Adrenal gland (tissue), 5 donors: ENCODE measurements around the gene BOD1L1.

Experiments
- POLR2A ChIP-seq, 2 donors: fragments of 450-650 bp; IDR thresholded peaks; one replicate each; pipeline ENCODE4 v1.6.1; 2017; ENCODE audit warnings: antibody characterized with exemption in 2 of 2, mild to moderate bottlenecking in 2 of 2, moderate library complexity in 1 of 2
- TF ChIP-seq, protein P1 (sequence below), 6 experiments: fragments of 450-650 bp in 4 of 6; fragments of 200-600 bp in 2 of 6; sonication (generic) in 1 of 6; IDR thresholded peaks; 1 replicate in 5 of 6; 2 replicates in 1 of 6; pipeline versions ENCODE4 v1.5.1 to v1.8.0; 2016 to 2021; ENCODE audit warnings: antibody characterized with exemption in 6 of 6, mild to moderate bottlenecking in 2 of 6, moderate library complexity in 1 of 6
- donor health status: DM: no; HTN: no; CAD: no.

DNA sequence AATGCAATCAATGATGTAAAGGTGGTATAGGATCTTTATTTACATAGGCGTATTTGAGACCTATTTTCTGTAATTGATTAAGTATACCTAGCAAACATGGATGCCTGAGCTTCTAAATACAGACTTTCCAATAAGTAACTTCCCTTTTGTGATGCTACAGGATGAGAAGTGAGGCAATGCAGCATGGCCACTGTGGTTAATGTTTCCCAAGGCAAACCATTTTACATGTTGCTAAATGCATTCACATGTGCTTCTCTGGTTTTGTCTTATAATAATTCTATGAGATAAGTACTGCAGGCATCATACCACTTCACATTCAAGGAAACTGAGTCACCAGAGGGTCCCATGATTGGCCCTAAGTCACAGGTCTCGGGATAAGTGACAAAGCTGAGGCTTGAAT, 47.5 kb downstream of the BOD1L1 start:
- TF ChIP-seq, protein P1, sequence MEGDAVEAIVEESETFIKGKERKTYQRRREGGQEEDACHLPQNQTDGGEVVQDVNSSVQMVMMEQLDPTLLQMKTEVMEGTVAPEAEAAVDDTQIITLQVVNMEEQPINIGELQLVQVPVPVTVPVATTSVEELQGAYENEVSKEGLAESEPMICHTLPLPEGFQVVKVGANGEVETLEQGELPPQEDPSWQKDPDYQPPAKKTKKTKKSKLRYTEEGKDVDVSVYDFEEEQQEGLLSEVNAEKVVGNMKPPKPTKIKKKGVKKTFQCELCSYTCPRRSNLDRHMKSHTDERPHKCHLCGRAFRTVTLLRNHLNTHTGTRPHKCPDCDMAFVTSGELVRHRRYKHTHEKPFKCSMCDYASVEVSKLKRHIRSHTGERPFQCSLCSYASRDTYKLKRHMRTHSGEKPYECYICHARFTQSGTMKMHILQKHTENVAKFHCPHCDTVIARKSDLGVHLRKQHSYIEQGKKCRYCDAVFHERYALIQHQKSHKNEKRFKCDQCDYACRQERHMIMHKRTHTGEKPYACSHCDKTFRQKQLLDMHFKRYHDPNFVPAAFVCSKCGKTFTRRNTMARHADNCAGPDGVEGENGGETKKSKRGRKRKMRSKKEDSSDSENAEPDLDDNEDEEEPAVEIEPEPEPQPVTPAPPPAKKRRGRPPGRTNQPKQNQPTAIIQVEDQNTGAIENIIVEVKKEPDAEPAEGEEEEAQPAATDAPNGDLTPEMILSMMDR (IDR thresholded peaks at IDR 0.05): no peak
- no peak for TF ChIP-seq POLR2A (IDR thresholded peaks at IDR 0.05)
